Measurements from ENCODE around the gene CHRNG.

CHRNG gene

DNA sequence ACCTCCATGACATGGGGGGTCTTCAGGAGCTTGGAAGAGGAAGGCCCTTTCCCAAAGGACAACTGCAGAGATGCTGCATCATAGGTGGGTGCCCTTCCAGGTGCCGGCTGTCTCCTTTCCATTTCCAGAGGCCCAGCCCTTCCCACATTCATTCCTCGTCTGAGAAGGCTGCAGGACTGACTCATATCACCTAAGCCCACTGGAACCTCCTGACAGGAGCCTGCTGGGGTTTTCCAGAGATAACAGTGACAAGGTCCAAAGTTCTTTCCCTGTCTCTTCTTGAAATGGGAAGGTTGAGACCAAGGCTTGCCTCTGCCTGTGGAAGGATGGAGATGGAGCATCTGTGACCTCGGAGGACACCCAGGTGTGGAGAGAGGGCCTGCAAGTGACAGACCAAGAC is 22.9 kb upstream of the CHRNG start:
- TF ChIP-seq, protein P1, sequence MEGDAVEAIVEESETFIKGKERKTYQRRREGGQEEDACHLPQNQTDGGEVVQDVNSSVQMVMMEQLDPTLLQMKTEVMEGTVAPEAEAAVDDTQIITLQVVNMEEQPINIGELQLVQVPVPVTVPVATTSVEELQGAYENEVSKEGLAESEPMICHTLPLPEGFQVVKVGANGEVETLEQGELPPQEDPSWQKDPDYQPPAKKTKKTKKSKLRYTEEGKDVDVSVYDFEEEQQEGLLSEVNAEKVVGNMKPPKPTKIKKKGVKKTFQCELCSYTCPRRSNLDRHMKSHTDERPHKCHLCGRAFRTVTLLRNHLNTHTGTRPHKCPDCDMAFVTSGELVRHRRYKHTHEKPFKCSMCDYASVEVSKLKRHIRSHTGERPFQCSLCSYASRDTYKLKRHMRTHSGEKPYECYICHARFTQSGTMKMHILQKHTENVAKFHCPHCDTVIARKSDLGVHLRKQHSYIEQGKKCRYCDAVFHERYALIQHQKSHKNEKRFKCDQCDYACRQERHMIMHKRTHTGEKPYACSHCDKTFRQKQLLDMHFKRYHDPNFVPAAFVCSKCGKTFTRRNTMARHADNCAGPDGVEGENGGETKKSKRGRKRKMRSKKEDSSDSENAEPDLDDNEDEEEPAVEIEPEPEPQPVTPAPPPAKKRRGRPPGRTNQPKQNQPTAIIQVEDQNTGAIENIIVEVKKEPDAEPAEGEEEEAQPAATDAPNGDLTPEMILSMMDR (conservative IDR thresholded peaks at IDR 0.05; ENCODE audit: low read depth, low read length), result no peak
- DNase-seq (ENCODE audit: low read depth), result no peak

DNA sequence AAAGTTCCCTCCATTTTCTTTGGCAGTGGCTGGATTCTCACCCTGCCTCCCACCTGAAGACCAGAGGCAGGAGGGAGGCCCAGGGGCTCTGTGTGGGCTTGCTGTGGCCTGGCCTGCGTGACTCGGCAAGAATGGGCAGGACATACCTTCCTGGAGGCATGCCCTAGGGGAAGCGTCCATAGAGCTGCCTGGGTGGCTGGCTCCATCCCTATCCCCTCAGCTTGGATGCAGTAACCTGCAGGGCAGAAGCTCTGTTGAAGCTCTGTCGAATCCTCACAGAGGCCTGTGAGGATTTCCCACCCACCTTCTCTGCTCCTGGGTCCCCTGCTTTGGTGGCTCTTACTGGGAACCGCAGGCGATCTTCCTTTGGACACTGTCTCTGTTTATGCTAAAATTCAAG is 20.6 kb upstream of the CHRNG start:
- H3K4me3 ChIP-seq (ENCODE audit: low read length), result no peak overlapping the region
- TF ChIP-seq, protein P1 (conservative IDR thresholded peaks at IDR 0.05; ENCODE audit: low read depth, low read length), result no peak
- no peak for DNase-seq (ENCODE audit: low read depth)

More for the DNA sequence above, 22.9 kb upstream of the CHRNG start:
- no peak overlapping the region for H3K4me3 ChIP-seq (ENCODE audit: low read length)

DNA sequence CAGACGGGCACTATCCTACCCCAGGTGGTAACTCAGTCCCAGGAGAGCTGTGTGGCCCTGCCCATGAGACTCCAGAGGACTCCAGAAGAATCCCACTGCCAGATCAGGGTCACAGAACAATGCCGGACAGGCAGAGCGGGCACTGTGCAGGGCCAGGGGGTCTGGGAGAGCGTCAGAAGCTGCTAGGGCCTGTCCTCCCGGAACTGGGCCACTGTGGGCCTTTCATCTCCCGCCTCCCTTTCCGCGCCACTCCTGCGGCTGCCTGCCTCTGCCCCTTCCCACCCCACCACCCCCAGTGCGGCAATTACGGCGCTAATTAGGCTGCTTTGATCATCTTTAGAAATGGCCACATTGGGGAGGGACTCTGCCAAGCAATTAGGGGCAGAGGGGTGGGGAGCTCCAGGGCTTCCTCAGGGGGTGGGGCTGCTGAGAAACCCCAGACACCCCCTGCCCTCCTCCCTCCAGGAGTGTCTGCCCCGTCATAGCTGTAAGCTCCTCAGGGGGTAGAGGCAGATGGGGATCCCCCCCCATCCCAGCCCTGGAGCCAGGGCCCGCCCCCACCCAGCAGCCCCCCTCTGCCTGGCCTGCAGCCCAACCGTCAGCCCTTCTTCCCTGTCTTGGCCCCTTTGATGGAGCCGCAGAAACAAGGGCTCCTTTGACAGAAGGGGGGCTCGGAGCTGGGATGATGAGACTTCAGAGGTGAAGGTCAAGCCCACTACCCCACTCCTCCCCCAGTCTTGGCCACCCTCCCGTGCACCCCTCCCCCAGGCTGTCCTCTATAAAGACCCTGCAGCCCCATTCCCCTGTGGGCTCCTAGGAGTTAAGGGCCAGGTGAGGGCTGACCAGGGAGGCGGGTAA is 19.7 kb upstream of the CHRNG start, which contains the start of gene PRSS56:
Gene PRSS56, plus strand, starts transcription at position 808 of the 858 bp plus-strand sequence. CDS start 211 bp downstream, outside the sequence.
- no peak within 1 kb of the TSS for H3K4me3 ChIP-seq (ENCODE audit: low read length)
- TF ChIP-seq, protein P1 (conservative IDR thresholded peaks at IDR 0.05; ENCODE audit: low read depth, low read length), result no peak
- no peak for DNase-seq (ENCODE audit: low read depth)

DNA sequence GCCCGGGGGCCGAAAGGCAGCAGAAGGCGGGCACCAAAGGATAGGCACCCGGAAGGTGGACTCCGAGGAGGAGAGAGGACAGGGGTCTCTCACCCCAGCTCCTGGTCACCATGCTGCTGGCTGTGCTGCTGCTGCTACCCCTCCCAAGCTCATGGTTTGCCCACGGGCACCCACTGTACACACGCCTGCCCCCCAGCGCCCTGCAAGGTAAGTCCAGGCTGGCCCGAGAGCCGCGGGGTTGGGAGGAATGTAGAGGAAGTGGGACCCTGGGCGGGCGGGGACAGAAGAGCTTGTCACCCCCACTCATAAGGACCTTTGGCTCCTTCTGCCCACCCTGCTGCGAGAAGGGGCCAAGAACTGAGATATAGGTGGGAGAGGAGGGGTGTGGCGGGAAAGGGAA is 19.0 kb upstream of the CHRNG start:
- TF ChIP-seq, protein P1 (conservative IDR thresholded peaks at IDR 0.05; ENCODE audit: low read depth, low read length), result no peak
- no peak for DNase-seq (ENCODE audit: low read depth)
- no peak overlapping the region for H3K4me3 ChIP-seq (ENCODE audit: low read length)

DNA sequence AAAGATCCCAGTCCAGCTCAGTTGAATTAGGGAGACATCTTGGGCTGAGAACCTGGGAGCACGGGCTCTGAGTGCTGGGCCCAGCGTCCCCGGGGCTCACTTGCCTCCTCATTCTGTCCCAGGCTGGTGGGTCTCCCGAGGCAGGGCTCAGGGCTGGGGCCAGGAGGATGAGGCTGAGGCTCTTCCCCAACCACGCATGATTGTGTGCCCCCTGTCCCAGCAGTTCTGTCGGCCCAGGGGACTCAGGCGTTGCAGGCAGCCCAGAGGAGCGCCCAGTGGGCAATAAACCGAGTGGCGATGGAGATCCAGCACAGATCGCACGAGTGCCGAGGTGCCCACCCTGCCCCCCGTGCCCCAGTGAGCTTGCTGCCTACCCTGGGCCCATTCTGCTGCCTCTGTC is 18.4 kb upstream of the CHRNG start:
- TF ChIP-seq, protein P1 (conservative IDR thresholded peaks at IDR 0.05; ENCODE audit: low read depth, low read length), result no peak
- no peak overlapping the region for H3K4me3 ChIP-seq (ENCODE audit: low read length)
- no peak for DNase-seq (ENCODE audit: low read depth)

DNA sequence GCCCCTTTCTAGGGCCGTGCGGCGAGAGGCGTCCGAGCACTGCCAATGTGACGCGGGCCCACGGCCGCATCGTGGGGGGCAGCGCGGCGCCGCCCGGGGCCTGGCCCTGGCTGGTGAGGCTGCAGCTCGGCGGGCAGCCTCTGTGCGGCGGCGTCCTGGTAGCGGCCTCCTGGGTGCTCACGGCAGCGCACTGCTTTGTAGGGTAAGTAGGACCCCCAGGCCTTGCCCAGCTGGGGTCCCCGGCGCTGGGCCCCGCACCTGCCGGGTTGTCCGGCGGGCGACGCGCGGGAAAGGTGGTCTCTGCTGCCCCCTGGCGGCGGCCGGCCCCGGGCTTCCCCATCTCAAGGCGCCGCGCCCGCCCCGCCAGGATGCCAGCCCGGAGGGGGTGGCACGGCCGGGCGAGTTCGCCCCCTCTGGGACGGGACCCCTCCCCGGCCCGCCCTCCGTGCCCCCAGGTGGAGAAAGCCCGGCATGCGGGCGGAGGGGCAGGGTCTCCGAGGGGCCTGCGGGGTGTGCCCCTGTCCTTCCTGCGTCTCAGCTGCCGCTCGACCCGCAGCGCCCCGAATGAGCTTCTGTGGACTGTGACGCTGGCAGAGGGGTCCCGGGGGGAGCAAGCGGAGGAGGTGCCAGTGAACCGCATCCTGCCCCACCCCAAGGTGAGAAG is 17.4 kb upstream of the CHRNG start:
- TF ChIP-seq, protein P1 (conservative IDR thresholded peaks at IDR 0.05; ENCODE audit: low read depth, low read length), result peak; percentile 58
- H3K4me3 ChIP-seq (ENCODE audit: low read length), result no peak overlapping the region
- no peak for DNase-seq (ENCODE audit: low read depth)

Data from retinal pigment epithelial cell (primary cell).